GM18526 (cell line): ENCODE results near the gene MAML2.

Experiments used
- POLR2A ChIP-seq: IDR thresholded peaks from 3 replicates; pipeline ENCODE4 v1.6.1; 2011; ENCODE audit not compliant: insufficient read length; ENCODE audit errors: extremely low read depth

MAML2 gene

DNA sequence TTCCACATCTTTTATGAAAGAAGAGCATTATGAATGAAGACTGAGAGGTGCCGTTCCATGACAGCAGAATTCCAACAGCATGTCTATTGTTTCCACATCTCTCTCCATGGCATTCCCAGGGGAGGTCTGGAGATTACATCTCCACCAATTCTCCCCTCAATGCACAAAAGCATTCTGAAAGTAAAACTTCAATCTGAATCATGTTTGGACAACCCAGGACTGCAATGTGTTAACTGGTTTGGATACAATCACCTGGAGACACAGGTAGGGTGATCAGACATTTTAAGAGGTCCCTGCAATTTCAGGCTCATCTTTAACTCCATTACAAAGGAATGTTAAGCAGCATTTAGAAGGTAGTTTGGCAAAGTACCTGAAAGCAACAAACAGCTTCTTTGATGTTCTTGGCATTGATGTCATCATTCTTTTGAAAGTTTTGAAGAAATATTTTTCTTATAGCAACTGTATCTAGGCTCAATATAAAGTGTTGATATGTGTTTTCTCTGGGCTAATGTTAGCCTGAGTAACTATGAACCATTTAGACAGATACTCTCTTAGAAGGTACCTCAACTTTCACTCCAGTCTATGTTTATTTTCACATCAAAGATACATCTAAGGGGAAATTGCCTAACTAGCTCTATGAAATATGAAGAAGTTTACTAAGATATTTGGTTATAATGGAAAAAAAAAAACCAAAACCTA, 237.6 kb downstream of the MAML2 start:
- TF ChIP-seq POLR2A, result no peak

- TF ChIP-seq POLR2A, result no peak
Observed at GRCh38 chr11:96104496-96104895, 238.5 kb downstream of the MAML2 start.

DNA sequence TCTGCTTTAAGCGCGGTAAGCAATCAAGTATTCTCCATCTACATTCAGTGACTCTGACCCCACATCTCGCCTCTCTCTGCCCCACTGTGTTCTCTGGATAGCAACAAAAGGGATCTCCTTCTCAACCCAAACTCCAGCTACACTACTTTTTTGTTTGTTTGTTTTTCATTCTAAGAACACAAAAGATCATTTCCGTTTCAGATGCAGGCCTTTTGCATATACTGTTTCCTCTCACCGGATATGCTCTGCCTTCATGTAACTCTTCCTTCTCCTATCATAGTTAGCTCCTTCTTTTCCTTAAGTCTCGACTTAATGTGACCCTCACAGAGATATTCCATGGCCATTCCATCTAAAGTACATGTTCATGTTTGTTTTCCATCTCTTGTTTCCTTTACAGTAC, 239.3 kb downstream of the MAML2 start:
- TF ChIP-seq POLR2A, result no peak

DNA sequence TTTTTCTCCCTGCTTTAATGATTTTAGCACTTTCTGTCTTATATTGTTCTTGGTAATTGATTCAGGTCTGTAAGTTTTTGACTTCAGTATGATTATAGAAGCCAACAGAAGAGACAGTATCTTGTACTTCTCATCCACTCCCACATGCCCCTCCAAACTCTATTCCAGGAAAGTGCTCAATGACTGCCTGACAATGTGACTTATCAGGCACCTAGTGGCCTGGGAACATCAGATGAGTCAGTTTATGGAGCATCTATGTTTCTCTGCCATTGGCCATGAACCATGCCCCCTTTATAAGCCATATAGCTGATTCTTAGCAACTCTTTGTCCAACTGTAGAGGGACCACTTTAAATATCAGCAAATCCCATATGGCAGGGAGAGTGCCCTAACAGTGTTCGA, 239.9 kb downstream of the MAML2 start:
- no peak for TF ChIP-seq POLR2A

DNA sequence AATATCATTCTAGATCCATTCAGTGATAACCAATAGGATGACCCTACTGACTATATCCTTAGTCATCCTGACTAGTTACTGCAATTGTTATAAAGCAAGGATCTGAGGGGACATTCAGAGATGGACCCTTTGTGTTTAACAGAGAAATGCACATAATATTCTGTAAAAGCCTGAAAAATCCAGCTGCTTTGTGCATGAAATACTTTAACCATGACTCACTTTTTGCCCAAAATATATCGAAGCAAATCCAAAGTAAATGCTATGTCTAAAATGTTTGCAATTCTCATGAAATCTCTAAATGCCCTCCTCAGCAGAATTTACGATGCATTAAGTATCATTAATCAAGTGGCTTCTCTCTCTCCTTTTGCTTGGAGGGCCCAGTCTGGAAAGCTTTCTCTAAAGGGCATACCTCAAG, 240.3 kb downstream of the MAML2 start:
- TF ChIP-seq POLR2A, result no peak

- no peak for TF ChIP-seq POLR2A
Observed at GRCh38 chr11:96101146-96101545, 241.8 kb downstream of the MAML2 start.

DNA sequence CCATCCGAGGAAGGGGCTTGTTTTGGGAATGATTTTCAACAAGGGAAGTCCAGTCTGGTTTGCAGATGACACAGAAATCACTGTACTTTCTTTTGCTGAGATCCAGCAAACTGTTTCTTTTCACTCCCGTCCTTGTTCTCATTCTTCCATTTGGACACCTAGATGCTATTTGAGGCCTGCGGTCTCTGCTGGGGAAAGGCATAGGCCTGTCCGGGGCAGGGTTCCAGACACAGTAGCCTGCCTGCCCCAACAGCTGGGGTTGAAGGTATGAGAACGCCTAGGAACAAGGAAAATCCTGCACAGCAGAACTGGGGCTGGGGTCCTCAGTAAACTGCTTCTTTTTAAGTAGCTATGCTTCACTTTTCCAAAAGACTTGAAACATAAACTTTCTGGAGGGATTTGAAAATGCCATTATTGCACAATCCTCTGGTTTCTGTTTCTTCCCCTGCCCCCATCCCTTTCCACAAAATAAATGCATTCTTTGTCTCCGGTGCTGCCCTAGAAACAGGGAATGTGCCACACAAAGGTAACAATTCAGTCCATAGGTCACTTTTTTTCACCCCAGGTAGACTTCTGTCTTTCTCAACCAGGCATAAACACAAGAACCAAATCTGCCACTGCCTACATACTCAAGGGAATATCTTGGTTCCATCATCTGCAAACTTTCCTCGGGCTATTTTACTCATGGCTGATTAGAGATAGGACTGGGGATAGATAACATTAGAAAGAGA, 244.3 kb downstream of the MAML2 start:
- TF ChIP-seq POLR2A, result no peak

DNA sequence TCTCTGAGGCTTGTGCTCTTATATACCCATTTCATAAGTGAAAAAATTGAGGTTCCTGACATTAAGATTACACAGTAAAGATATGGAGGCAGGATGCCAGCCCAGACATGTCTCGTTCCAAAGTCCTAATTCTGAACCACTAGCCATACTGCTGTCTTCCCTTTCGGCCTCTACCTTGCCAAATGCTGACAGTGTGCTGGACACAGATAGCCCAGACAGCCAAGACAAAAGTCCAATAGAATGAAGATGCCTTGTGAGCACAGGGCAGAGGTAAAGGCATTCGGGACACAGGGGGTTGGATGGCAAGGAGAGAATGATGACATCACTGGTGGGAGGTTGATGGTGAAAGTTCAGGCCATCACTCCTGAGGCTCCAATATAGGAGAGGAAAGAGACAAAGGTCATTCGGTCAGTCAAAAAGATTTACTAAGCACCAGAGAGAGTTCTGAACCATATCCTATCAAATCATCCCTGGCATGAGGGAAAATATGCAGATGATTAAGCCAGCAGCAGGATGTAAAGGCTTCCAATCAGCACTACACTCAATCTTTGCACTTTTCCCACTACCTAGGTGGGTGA, 245.1 kb downstream of the MAML2 start:
- TF ChIP-seq POLR2A, result no peak

DNA sequence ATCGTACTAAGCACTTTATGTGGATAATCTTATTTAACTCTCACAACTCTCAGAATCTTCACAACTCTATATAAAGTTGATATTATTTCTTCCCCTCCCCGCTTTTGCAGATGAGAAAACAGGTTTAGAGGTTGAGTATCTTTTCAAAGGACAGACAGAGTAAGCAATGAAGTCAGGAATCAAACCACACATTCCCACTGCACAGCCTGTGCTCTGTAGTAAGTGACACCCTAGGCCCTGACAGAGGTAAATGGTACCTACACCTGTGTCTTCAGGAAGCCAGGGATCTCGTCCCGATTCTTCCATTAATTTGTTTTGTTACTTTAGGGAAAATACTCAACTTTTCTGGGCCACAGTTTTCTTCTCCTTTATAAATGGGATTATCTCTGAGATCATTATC, 246.6 kb downstream of the MAML2 start:
- no peak for TF ChIP-seq POLR2A

- TF ChIP-seq POLR2A, result no peak
Observed at GRCh38 chr11:96095884-96096303, 247.1 kb downstream of the MAML2 start.

DNA sequence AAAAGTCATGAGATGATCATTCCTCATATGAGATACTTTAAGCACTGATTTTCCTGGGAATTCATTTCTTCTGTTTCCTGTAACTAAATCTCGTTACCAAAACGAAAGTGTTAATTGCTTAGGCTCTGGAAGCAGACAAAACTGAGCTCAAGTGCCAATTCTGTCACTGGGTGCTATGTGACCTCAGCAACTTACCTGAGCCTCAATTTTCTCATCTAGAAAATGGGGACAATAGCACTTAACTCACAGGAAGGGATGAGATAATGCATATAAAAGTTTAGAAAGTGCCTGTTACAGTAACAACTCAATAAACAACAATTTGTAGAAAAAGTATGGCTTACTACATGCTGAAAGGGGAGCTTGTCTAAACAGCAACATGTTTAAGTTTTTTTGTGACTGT, 248.8 kb downstream of the MAML2 start:
- no peak for TF ChIP-seq POLR2A

DNA sequence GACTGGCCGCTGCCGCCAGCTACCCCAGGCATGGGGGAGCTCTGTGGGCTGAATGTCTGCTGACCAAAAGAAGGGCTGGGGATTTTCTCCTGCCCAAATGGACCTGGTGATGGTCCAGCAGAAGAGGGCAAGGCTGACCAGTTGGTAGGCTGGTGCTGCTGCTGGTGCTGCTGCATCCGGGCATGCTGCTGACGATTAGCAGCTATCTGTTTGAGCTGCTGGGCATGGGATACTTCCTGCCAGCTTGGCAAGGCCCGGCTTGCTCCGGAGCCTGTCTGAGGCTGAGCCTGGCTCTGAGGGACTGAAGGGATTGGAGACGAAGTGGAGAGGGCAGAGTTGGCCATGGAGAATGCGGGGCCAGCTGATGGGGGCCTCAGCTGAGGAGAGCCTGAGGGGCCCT, 250.5 kb downstream of the MAML2 start:
- no peak for TF ChIP-seq POLR2A

- no peak for TF ChIP-seq POLR2A
Observed at GRCh38 chr11:96091476-96091875, 251.5 kb downstream of the MAML2 start.

DNA sequence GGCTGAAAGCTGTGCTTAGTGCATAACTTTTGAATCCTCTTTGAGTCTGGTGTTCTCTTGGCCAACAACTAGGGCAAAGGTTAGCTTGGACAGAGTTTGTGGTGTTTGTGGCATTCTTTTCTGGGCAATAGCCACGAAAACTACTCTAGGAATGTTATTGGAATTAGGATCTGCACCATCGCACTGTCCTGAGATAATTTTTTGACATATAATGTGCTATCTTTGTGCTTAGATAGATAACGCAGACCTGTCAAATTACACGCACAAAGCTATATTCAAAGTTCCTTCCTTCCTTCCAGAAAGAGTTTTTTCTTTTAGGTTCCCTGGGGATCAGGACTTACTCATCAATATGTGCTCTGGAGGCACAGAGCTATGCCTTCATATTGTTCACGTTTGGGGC, 252.3 kb downstream of the MAML2 start:
- no peak for TF ChIP-seq POLR2A

DNA sequence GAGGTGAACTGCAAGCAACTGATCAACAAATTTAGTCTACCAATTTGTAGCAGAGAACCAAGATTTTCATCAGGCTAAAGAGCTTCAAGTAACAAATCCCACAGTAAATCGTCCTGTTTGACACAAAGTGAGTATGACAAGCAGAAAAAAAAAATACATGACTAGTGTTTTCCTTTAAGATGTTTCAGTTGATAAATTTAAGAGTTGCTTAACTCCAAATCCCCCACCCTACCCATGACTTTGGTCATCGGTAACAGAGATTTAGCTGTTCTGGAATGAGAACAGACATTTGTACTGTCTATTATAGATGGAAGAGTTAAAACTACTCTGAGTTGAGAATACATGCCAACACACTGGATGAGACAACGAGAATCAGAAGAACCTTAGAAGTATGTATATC, 254.1 kb downstream of the MAML2 start:
- TF ChIP-seq POLR2A, result no peak

- TF ChIP-seq POLR2A, result no peak
Observed at GRCh38 chr11:96086111-96086510, 256.9 kb downstream of the MAML2 start.
